NCI-H526 treated with DMSO at 0.1 percent for 48 hours (cell line): ENCODE data around the gene EMSY.

Source experiments
- DNase-seq: peaks from one replicate; lab custom pipeline; 2025; lab: John Stamatoyannopoulos, UW

EMSY gene

DNA sequence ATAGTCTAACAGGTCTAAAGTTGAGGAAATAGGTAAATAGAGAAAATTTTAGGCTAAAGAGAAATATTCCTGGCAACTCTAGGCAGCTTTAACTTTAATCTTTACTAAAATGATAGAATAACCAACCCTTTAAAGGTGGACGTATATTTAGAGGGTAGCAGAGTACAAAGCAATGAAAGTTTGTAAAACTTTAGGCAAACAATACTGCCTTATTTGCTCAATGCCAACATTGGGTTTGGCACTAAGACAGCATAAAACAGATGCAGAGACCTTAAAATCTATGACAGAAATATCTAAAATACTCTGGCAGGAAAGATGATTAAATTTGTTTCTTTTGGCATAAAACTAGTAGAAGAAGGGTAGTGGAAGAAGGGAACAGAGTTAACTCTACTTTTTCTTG is 70.7 kb downstream of the EMSY start:
- no peak for DNase-seq

DNA sequence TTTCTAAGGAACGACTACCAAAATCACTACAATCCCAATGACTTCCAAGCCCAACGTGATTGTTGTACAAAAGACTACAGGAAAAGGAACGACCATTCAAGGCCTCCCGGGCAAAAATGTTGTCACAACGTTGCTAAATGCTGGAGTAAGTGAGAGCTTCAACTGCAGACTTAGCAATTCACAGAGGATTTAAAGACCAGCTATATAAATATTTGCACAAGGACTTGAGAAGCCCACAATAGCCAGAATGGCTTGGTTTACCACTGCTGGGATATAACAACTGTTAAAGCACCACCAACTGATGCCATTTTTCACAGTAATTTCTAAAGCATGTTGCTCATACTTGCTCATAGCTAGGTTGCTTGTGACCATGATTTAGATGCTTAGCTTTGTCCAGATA is 78.3 kb downstream of the EMSY start:
- no peak for DNase-seq

DNA sequence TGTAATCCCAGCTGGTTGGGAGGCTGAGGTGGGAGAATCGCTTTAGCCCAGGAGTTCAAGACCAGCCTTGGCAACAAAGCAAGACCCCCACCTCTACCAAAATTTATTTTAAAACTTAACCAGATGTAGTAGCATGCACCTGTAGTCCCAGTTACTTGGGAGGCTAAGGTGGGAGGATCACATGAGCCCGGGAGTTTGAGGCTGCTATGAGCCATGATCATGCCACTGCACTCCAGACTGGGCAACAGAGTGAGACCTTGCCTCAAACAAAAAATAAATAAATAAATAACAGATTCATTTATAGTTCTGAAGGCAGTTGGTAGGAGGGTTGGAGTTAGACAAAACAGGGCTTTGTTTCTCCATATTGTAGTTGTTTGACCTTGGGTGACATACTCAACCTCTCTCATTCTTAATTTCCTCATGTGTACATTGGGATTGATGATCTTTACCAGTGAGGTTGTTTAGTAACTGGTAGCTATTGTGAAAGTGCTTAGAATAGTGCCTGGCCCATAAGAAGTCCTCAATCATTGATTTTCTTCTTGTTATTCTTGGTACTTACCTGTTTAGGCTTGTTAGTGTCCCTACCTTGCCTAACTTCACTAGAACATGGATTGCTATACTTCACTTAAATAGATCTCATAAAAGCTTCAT is 79.1 kb downstream of the EMSY start:
- DNase-seq: no peak

DNA sequence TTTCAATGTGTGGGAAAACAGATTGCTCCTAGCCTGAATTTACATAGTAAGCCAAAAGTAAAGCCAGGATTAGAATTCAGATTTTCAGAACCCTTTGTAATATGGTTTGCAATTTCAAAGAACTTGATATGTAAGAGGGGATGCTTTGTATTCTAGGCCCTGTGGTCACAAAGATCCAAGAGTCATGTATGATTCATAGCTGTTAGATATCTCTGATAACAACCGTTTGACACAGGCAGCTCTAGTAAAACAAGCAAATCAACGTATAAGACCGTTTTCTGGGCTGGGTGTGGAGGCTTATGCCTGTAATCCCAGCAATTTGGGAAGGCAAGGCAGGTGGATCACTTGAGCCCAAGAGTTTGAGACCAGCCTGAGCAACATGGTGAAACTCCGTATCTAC is 79.6 kb downstream of the EMSY start:
- DNase-seq: no peak

DNA sequence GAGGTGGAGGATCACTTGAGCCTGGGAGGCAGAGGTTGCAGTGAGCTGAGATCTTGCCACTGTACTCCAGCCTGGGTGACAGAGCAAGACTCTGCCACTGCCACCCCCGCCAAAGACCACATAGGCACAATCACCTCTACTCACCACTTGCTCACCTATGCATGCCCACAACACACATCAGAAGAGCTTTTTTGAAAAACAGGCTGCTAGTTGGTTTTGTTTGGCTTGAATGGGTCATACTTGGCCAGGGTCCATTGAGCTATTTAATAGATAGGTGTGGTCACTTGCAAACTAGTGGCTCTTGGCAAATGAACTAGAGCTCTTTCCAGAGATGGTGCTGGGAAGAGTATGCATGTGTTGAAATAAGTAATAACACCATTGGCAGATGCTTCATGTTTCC is 80.1 kb downstream of the EMSY start:
- no peak for DNase-seq

DNA sequence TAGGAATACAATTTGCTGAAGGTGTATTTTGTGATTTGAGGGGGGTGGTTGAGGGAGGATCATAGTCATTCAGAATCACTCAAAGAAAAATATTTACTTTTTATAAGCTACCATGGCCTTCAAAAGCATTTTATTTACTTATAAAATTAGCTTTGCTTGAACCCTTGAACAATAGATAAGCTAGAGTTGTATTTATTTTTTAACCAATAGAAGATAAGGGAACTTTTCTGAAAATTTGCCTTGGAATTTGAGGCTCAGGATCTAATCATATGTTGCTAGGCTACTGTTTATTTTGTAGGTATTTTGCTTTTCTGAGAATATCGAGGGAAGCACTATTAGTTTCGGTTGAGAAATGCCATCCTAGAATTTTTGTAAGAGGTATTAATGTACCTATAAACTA is 82.1 kb downstream of the EMSY start:
- no peak for DNase-seq

DNA sequence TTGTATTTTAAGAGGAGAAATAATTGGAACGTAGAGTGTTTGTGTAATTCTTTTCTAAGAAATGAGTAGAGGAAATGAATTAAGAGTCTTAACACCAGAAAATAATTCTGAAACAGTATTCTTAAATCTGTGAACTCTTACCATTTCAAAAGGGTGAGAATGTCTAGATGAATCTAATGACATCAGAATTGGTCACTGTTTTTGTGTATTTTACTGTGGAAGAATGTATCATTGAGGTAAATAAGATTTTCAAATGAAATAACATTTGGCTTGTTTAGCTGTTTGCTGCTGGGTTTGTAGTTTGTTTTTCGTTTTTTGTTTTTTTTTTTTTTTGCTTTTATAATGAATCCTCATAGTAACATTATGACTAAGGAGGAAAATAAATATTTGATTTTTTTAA is 97.6 kb downstream of the EMSY start:
- no peak for DNase-seq

DNA sequence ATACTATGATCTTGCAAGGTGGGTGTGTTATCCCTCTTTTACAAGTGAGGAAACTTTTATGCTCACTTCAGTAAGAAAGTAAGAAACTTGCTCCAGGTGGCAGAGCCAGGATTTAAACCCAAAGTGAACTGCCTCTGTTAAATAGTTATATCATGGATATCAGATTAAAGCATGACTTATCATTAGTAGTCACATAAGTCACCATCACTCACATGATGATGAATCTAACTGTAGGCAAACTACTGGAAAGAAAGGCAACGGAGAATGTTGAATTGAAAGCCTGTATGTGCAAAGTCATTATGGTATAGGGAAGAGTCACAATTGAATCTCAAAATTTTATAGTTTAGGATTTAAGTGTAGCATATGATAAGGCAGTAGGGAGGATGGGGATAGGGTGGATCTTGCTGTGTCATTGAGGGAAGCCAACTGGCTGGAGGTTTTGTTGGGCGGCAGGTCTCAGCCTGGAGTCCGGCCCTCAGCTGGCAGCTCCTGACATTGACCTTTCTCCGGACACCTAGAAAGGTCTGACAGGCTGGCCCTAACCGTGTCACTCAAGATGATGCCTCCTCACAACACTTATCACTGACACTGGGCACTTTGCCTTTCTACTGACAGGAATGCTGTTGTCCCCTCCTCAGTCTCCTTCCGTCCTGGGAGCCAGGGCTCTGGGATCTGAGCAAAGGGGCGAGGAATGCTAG is 98.3 kb downstream of the EMSY start:
- no peak for DNase-seq

DNA sequence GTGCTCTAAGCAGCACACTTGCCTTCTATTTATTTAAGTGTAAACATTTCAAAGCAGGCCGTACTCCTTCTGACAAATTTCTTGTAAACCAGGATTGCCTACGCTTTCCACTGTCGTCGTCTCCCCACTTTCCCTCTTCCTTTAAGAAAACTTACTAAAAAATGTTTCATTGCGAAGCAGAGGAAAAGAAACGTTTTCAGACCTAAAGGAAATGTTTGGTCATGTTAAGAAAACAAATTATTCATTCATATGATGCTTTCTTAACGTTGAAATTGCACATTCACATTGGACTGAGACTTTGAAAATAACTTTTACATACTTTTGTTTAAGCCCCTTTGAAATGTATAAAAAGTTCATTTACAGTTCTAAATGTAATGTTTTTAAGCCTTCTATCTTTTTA is 106.0 kb downstream of the EMSY start:
- DNase-seq: no peak

DNA sequence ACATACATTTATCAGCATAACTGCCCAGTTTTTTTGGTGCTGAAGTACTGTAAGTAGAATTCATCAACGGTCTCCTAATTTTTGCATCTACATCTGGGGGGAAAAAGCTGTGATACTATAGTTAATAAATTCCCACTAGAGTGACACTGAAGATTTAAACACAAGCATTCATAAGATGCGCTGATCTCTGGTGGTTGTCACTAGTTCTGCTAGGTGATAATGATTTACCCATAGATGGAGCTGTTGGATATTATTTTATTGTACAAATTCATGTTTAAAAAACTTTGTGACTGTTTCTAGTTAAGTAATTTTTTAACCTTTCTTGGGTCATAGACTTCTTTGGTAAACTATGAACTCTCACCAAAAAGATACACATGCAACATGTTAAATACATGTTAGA is 106.6 kb downstream of the EMSY start:
- no peak for DNase-seq

DNA sequence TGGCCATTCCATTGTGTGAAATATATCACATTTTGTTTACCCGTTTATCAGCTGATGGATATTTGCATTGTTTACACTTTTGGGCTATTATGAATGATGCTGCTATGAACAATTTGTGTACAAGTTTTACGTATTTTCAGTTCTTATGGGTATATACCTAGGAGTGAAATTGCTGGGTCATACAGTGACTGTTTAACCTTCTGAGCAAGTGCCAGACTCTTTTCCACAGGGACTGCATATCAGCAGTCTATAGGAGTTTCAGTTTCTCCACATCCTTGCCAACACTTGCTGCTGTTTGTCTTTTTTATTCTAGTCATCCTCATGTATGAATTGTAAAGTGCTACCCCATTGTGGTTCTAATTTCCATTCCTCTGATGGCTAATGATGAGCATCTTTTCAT is 108.2 kb downstream of the EMSY start:
- DNase-seq: no peak

DNA sequence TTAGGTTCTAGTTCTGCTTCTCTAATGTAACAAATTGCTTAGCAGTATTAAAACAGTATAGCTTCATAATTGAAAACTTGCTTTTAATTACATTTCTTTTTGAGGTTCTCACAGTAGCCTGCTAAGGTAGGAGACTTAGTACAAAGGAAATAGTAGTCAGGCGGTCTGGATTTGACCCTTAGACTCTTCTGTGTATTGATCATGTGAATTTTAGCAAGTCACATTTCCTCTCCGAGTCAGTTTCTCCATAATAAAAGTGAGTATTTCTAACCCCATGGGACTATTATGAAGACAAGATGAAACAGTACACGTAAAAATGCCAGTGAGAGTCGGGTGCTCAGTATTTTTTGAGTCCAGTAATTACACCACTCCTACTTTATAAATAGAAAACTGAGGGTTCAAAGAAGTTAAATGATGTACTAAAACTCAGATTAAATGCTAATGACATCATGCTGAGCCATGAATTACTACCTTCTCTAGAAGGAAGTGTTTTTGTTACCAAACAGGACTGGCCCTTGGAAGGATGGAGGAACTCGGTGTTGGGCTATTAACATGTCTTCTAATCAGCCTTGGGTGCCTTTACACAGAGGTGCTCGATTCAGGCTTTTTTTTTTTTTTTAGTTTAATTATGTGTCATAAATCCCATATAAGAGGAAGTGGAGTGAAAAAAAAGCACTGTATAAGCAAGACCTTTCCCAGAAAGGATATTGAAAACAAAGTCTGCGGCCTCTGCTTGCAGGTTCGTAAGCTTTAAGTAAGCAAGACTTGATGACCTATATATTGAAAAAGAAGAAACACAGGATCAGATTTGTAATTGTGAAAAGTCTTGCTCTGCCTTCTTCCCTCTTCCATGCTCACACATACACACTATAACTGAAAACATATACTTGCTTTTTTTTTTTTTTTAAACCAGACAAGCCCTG is 109.0 kb downstream of the EMSY start:
- DNase-seq: no peak

DNA sequence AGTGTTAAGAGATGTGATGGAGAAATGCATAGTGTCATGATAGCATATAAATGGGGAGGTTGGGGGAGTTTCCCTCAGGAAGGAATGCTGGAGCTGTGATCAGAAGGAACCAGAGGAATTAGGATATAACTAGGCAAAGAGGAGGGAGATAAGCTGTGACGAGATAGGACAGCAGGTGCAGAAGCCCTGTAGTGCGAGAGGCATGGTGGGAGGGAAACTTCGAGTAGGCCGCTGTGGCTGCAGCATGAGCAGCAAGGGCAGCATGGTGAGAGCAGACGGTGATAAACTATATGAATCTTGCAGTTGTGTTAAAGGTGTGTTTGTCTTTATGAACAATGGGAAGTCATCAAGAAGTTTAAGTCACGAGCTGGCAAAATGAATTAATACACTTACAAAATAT is 109.9 kb downstream of the EMSY start:
- DNase-seq: no peak

DNA sequence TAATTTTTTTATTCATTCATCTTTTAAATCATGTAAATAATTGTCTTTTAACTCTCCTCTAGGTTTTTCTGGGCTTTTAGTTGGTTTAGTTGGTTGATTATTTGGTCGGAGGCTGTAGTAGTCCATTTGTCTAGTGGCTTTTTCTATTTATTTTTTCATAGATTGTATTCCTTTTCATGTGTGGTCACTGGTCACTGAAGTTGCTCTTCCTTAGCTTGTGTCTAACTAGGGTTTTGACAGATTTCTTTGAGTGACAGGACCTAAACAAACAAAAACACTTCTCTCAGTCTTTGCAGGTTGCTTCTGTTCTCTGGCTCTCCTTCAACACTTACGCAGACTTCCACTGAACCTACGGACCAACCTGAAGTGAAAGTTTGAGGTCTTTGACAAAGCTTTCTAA is 112.6 kb downstream of the EMSY start:
- no peak for DNase-seq

DNA sequence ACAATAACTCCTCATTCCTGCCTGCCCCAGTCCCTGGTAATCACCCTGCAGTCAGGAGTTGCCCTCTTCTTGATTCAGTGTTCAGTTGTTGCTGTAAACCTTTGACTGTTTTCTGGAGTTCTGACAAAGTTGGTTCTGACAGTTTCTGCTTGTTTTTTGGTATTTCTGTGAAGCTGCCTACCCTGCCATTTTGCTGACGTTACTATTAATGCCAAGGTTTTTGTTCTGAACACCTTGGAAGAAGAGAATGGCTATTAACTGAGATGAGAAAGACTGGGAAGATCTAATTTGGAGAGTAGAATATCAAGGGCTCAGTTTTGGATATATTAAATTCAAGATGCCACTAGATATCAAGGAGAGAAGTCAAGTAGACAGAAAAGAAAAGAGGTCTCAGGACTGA is 113.7 kb downstream of the EMSY start:
- no peak for DNase-seq

DNA sequence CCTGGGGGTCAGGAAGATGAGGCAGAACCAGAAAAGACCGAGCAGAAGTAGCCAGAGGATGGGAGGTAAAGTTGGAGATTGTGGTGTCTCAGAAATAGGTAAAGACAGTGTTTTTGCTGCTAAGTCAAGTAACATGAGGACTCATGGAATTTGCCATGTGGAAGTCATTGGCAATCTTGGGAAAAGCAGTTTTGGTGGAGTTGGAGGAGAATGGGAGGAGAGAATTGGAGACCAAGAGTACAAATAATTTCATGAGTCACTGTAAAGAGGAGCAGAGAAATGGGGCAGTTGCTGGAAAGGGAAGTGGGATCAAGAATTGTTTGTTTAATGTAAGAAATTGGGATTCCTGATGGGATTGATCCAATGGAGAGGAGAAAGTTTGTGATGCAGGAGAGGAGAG is 114.1 kb downstream of the EMSY start:
- DNase-seq: no peak

DNA sequence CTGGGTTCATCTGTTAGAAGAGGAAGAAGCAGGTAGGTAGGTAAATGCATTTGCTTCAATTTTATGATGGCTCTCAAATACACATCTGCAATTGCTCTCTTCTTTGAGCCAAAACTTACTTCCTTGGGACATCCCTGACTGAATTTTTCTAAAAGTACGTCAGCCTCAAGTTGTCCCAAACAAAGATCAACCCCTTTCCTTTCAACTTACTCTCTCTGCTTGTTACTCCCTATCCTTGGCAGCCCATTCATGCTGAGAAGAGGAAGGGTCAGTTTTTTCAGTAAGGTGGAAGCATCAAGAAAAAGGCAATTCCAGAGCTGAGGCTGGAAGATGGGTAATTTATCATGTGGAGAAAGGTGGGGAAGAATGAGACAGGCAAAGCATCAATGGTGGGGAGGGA is 114.5 kb downstream of the EMSY start:
- DNase-seq: no peak

DNA sequence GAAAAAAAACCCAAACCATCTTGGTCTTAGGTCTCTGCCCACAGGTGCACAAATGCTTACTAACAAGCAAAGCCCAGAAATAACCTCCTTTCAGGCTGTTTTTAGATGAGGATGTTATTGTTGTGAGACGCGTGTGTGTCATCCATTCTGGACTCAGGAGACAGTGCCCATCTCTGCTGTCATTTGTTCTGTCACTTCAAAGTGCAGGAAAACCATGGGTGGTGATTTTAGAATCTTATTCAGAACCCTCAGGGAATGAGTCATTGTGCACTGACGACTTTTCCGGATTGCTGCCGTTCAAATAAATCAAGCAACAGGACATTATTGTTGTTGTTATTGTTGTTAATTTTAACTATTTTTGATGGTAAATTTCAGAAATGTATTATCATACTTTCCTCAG is 115.4 kb downstream of the EMSY start:
- DNase-seq: no peak

DNA sequence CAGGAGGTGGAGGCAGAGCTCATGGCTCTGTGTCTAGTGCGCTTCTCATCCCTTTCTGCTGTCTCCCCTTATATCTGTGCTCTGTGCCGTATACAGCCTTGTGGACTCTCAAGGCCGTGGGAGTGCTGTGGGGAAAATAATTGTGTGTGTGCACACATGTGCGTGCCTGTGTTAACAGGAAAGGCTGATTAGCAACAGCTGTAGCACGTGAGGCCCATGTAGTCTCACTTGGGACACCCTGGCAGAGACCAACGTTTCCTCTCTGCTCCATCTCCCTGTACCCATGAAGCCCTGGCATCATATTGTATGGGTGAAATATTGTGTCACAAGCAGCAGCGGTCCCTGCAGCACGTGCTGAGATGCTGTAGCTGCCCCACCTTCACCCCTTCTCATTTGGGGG is 116.4 kb downstream of the EMSY start:
- DNase-seq: no peak

DNA sequence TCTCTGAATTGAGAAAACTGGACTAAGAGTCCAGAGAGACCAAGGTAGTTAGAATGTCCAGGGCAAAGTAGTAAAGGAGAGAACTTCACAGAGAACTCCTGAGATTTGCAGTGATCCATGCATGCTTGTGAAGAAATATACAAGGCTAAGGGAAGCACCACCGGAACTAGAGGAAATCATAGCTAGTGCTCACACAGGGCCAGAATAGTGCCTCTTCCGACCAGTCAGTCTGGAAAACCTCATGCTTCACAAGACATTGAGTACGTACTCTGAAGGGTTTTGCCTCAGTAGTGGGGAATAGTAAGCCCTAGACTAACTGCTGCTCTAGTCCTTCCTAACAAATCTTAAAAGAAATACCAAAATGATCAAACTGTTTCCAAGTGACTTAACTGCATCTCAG is 117.7 kb downstream of the EMSY start:
- DNase-seq: no peak

DNA sequence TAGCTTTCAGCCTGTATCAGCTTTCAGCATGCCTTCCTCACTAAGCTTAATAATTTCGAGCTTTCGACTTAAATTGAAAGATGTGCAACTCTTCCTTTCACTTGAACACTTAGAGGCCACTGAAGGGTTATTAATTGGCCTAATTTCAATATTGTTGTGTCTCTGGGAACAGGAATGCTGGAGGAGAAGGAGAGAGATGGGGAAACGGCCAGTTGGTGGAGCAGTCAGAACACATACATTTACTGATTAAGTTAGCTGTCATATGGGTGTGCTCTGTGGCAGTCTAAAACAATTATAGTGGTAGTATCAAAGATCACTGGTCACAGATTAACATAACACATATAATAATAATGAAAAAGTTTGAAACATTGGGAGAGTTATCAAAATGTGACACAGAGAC is 119.5 kb downstream of the EMSY start:
- DNase-seq: no peak

DNA sequence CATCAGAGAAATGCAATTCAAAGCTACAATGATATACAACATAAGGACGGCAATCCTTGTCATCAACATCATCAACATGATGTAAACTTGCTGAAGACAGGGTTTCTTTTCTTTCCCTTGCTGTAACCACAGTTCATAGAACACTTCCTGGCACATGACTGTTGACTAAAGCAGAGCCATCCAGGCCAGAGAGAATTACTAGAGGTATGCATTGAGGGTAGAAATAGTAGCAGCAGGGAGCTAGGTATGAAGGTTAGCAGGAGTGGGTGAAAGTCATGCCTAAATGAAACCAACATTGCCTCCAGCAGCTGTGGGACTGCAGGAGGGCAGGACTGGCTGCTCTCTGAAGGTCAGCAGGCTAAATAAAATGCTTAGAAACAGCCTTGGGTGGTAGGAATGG is 122.0 kb downstream of the EMSY start:
- DNase-seq: no peak

DNA sequence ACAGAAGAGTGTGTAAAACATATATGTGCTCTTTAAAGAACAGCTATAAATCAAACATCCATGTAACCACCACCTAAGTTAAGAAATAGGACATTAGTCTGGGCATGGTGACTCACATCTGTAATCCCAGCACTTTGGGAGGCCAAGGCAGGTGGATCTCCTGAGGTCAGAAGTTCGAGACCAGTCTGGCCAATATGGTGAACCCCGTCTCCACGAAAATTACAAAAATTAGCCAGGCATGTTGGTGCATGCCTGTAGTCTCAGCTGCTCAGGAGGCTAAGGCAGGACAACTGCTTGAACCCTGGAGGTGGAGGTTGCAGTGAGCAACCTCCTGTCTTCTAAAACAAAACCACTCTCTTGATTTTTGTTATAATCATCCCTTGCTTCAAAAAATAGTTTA is 122.4 kb downstream of the EMSY start:
- DNase-seq: no peak
